HepG2 (cell line): ENCODE measurements around the gene CLDN5. TPM values are rescaled to one million over a fixed set of nuclear protein-coding genes. Genes with fewer than 3 reads are reported as not detected.
A peak's percentile ranks its signal among the peaks of the same experiment; 100 is the strongest.

Experiments used
- BCLAF1 ChIP-seq: fragments of 450-650 bp; IDR thresholded peaks from 2 replicates; pipeline ENCODE4 v1.6.1; 2017; ENCODE audit warnings: mild to moderate bottlenecking
- CENPBD1 ChIP-seq: sonication (generic); formaldehyde crosslinking; IDR thresholded peaks from 2 replicates; pipeline ENCODE4 v1.8.0; 2022; ENCODE audit warnings: missing genetic modification reagents, low read depth, mild to moderate bottlenecking, borderline replicate concordance
- ERF ChIP-seq: IDR thresholded peaks from 2 replicates; pipeline ENCODE4 v1.6.1; 2018; ENCODE audit warnings: missing biosample characterization, missing genetic modification reagents
- FOXK2 ChIP-seq: fragments of 450-650 bp; IDR thresholded peaks from 2 replicates; pipeline ENCODE4 v1.6.1; 2016
- KDM1A ChIP-seq: IDR thresholded peaks from 2 replicates; pipeline ENCODE4 v1.6.1; 2016; ENCODE audit warnings: missing compliant biosample characterization
- NCOA1 ChIP-seq: sonication (generic); formaldehyde crosslinking; IDR thresholded peaks from 2 replicates; pipeline ENCODE4 v1.9.0; 2021; ENCODE audit warnings: missing genetic modification reagents
- NPAS2 ChIP-seq: sonication (generic); formaldehyde crosslinking; IDR thresholded peaks from 2 replicates; pipeline ENCODE4 v1.8.0; 2022; ENCODE audit warnings: mild to moderate bottlenecking, missing genetic modification reagents, borderline replicate concordance
- RNF219 ChIP-seq: sonication (generic); formaldehyde crosslinking; IDR thresholded peaks from 2 replicates; pipeline ENCODE4 v1.5.0; 2020; ENCODE audit warnings: mild to moderate bottlenecking, missing genetic modification reagents
- SP1 ChIP-seq, 2 experiments: fragments of 450-650 bp in 1 of 2; sonication (generic) in 1 of 2; formaldehyde crosslinking in 1 of 2; IDR thresholded peaks; 2 replicates each; pipeline versions ENCODE4 v1.4.0 to v1.6.1; 2016 to 2020; ENCODE audit warnings: missing genetic modification reagents in 1 of 2
- THAP8 ChIP-seq: sonication (generic); formaldehyde crosslinking; IDR thresholded peaks from 2 replicates; pipeline ENCODE4 v1.5.1; 2020; ENCODE audit warnings: missing genetic modification reagents, mild to moderate bottlenecking, borderline replicate concordance
- ZBTB2 ChIP-seq: sonication (generic); formaldehyde crosslinking; IDR thresholded peaks from 2 replicates; pipeline ENCODE4 v1.8.0; 2022; ENCODE audit warnings: low read depth, missing genetic modification reagents
- ZFP1 ChIP-seq: IDR thresholded peaks from 2 replicates; pipeline ENCODE4 v1.6.1; 2016
- ZFP41 ChIP-seq: sonication (generic); formaldehyde crosslinking; IDR thresholded peaks from 2 replicates; pipeline ENCODE4 v1.4.0; 2020; ENCODE audit warnings: mild to moderate bottlenecking, missing genetic modification reagents, borderline replicate concordance
- ZNF230 ChIP-seq: sonication (generic); formaldehyde crosslinking; IDR thresholded peaks from 2 replicates; pipeline ENCODE4 v1.4.0; 2020; ENCODE audit warnings: mild to moderate bottlenecking, missing genetic modification reagents
- ZNF33A ChIP-seq: sonication (generic); formaldehyde crosslinking; IDR thresholded peaks from 2 replicates; pipeline ENCODE4 v1.5.1; 2020; ENCODE audit warnings: missing genetic modification reagents, mild to moderate bottlenecking, moderate library complexity, borderline replicate concordance
- ZNF547 ChIP-seq: sonication (generic); formaldehyde crosslinking; IDR thresholded peaks from 2 replicates; pipeline ENCODE4 v1.5.1; 2020; ENCODE audit warnings: mild to moderate bottlenecking, missing genetic modification reagents
- ZNF569 ChIP-seq: sonication (generic); formaldehyde crosslinking; IDR thresholded peaks from 2 replicates; pipeline ENCODE4 v1.5.0; 2020; ENCODE audit warnings: mild to moderate bottlenecking, missing genetic modification reagents, moderate library complexity, borderline replicate concordance
- ZNF609 ChIP-seq: sonication (generic); formaldehyde crosslinking; IDR thresholded peaks from 2 replicates; pipeline ENCODE4 v1.4.0; 2020; ENCODE audit warnings: mild to moderate bottlenecking, missing genetic modification reagents, borderline replicate concordance
- polyA plus RNA-seq, 8 experiments: library from polyadenylated mRNA; depleted of rRNA in 3 of 8; stranded (reverse) in 7 of 8; unstranded in 1 of 8; fragments of >200 nt; fragmentation: Illumina TruSeq in 4 of 8; extraction: Trizol in 4 of 8; gene quantifications; 2 replicates each; pipeline versions ENCODE4 v1.2.1 to v1.2.3, GENCODE V29; 2011 to 2016; ENCODE audit warnings: low read depth in 4 of 8, missing spikeins in 1 of 8, mixed read lengths in 1 of 8; ENCODE audit not compliant: insufficient read depth in 1 of 8
- total RNA-seq, 5 experiments: library from RNA; depleted of rRNA; stranded (reverse); fragments of >200 nt; fragmentation: Illumina TruSeq; extraction: Trizol; gene quantifications; 2 replicates each; pipeline ENCODE4 v1.2.3, GENCODE V29; 2016; ENCODE audit warnings: low read depth in 1 of 5

The CLDN5 gene
- total and polyA plus RNA-seq, 2 of the 13 experiments (the other 11 are each of a cell fraction or from before 2014, with no cell fraction given) = not detected

- TF ChIP-seq THAP8 (no peak), ZBTB2 (CRISPR knock-in tag) (no peak), CENPBD1 (CRISPR knock-in tag) (no peak), ZNF547 (CRISPR knock-in tag) (no peak), ZFP41 (CRISPR knock-in tag) (no peak), NCOA1 (CRISPR knock-in tag) (no peak), KDM1A (CRISPR knock-in tag) (no peak), ZNF33A (CRISPR knock-in tag) (no peak), ZFP1 (CRISPR knock-in tag) (no peak), RNF219 (CRISPR knock-in tag) (no peak), ZNF230 (CRISPR knock-in tag) (no peak), ZNF609 (no peak), BCLAF1 (no peak), ZNF569 (CRISPR knock-in tag) (no peak), NPAS2 (CRISPR knock-in tag) (no peak), SP1 (IDR thresholded peaks at IDR 0.05) (no peak), SP1 (CRISPR knock-in tag; IDR thresholded peaks at IDR 0.05) (no peak; the same call in 1 of the 2 replicates), FOXK2 (peak; percentile 98), ERF (CRISPR knock-in tag) (no peak)
These were observed 45.3 kb downstream of the CLDN5 start, which contains the start of gene UFD1 (continued) for GRCh38 chr22:19478901-19479354.
